HG03558 (cell line): ENCODE measurements around the gene KLK4.

ENCODE experiments used
- ATAC-seq: cut with Tn5 transposase; IDR thresholded peaks from one replicate; pipeline ENCODE4 v1.9.1; 2021; ENCODE audit warnings: moderate number of reproducible peaks; ENCODE audit not compliant: unreplicated experiment; ENCODE audit errors: extremely low read depth

The KLK4 gene, protein sequence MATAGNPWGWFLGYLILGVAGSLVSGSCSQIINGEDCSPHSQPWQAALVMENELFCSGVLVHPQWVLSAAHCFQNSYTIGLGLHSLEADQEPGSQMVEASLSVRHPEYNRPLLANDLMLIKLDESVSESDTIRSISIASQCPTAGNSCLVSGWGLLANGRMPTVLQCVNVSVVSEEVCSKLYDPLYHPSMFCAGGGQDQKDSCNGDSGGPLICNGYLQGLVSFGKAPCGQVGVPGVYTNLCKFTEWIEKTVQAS

DNA sequence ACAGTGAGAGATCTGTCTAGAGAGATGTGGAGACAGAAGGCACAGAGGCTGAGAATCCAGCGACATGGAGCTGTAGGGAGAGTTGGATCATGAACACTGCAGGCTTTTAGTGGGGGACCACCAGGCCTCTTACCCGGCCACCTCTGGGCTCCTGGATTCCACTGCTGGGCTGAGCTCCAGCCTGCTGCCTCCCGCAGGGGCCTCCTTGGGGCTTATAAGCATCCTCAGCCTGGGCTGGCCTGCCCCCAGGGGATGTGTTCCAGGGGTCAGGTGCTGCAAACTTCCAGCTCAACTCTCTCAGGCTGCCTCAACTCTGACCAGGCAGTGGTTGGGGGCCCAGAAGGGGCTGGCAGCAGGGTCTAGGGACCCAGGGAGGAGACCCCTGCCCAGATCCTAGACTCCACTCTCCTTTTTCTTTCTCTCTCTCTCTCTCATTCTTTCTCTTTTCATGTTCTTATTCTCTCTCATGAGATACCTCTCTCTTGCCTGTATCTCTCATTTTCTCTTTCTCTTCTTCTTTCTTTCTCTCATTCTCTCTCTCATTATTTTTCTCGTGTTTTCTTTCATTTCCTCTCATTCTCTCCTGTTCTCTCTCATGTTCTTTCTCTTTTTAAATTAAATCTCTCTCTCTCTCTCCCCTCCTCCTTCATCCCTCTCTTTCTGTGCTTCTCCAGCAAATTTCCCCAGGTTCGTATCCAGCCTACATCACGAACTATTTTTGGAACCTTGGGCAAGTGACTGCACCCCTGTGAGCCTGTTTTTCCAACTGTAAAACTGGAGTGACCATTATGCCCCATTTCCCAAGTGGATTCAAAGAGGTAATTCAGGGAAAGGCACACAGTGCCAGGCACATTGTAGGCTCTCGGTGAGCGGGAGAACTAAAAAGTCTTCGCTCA lies at the start of gene KLK4:
Gene KLK4, minus strand, starts transcription at position 190 of the 896 bp plus-strand sequence. CDS start 657 bp downstream, outside the sequence.
- no peak for ATAC-seq

GRCh38 chr19:50959731-50960500 lies 48.7 kb upstream of the KLK4 start:
- no peak for ATAC-seq

GRCh38 chr19:50957587-50957986 lies 46.4 kb upstream of the KLK4 start:
- no peak for ATAC-seq

- no peak for ATAC-seq
Observed at GRCh38 chr19:50952910-50953309, 41.7 kb upstream of the KLK4 start, which contains the start of gene KLK5. Gene KLK5, minus strand, starts transcription at chr19:50953038. Its CDS starts 381 bp downstream, at chr19:50952657.

DNA sequence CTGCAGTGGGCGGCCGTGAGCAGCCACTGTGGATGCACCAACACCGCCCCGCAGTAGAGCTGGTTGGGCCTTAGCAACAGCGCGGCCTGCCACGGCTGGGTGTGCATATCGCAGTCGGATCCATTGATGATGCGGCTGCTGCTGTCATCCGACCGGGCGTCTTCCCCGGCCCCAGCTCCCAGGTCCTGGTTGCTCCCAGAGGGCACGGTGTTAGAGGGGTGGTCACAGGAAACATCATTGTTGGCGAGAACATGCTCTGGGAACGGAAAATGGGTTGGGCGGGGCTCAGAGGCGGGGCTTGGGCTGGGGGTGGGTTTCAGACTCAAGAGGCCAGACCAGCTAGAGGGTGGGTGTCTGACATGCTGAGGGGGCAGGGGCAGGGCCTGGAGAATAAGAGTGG lies 38.7 kb upstream of the KLK4 start:
- no peak for ATAC-seq

- ATAC-seq, result no peak
Observed at GRCh38 chr19:50947123-50947522, 35.9 kb upstream of the KLK4 start.

DNA sequence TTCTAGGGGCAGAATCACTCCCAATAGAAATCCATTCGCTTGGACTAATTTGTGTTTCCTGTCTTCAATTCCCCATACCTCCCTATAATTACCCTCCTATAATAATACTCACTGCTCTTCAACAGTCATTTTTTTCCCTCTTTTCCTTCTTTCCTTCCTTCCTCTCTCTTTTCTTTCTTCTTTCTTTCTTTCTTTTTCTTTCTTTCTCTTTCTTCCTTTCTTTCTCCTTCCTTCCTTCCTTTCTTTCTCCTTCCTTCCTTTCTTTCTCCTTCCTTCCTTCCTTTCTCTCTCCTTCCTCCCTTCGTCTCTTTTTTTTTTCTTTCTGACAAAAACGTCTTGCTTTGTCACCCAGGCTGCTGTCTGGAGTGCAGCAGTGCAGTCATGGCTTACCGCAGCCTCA lies 33.6 kb upstream of the KLK4 start:
- ATAC-seq, result no peak

- no peak for ATAC-seq
Observed at GRCh38 chr19:50943074-50943828, 32.1 kb upstream of the KLK4 start.

GRCh38 chr19:50939596-50939995 lies 28.4 kb upstream of the KLK4 start:
- ATAC-seq, result no peak

- ATAC-seq, result no peak
Observed at GRCh38 chr19:50933640-50934039, 22.4 kb upstream of the KLK4 start.

DNA sequence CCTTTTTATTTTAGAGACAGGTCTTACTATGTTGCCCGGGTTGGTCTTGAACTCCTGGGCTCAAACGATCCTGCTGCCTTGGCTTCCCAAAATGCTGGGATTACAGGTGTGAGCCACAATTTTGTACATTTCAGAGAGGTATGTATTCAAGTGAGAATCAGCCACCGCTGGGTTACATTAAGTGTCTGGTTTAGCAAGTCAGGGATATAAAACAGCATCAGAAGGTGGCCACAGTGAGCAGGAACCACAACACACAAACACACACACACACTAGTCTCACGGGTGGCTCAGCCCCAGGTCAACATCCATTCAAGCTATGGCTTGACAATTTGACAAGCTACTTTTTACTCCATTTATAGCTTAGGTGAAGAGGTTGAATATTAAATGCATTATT lies 21.5 kb upstream of the KLK4 start:
- ATAC-seq, result no peak

DNA sequence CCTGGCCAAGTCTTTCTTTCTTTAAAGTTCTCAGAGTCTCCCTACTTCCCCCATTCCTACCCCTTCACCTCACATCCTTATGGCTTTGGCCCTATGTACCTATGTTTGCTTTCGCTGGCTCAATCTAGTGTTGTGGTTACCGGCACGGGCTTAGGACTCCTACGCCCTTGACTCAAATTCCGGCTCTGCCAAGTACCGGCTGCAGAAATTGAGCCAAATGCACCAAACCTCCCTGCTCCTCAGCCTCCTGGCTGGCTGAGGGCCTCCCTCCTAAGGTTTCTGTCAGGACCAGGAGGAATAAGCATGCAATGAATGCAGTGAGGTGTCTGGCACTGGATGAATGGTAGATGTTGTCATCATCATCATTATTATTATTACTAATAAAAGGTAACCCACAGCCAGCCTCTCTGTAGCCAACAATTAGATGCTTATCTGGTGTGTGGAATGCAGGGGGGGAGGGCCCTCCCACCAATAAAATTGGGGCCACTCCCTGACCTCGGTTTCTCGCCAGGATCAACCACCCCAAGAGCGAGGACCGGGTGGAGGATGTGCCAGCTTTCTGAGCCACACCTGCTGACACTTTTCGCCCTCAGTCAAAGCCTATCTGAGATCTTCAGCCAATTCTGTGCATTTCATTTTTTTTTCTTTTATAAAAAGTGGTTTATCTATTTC lies 21.0 kb upstream of the KLK4 start:
- ATAC-seq, result no peak

GRCh38 chr19:50931023-50931422 lies 19.8 kb upstream of the KLK4 start:
- no peak for ATAC-seq

DNA sequence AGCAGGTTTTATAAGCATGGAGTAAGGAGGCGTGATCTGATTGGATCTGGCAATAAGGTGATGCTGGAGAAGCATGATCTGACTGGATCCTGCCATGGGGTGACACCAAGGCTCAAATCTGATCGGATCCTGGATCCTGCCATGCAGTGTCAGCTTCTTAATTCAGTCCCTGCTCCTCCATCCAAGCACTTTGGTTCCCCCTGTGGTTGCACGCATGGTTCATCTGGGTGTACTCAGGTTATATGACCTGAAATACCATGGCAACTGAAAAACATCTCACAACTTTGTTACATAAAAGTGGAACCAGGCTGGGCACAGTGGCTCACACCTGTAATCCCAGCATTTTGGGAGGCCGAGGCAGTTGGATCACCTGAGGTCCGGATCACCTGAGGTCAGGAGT lies 17.6 kb upstream of the KLK4 start:
- no peak for ATAC-seq

DNA sequence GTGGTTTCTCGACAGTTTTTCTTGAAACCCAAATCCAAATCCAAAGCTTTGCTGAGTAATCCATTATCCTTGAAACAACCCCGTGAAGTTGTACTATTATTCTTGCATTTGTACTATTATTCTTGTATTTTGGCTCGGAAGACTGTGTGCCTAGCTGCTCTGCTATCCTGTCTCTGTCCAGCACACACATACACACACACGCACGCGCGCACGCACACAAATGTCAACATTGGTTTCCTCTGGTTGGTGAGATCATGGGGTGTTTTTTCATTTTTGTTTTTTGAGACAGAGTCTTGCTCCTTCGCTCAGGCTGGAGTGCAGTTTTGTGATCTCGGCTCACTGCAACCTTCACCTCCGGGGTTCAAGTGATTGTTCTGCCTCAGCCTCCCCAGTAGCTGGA lies 14.9 kb upstream of the KLK4 start:
- ATAC-seq, result no peak

GRCh38 chr19:50925734-50926133 lies 14.5 kb upstream of the KLK4 start:
- ATAC-seq, result no peak

GRCh38 chr19:50924586-50924985 lies 13.4 kb upstream of the KLK4 start:
- no peak for ATAC-seq

GRCh38 chr19:50922317-50922853 lies 11.2 kb upstream of the KLK4 start:
- no peak for ATAC-seq
